SK-N-SH treated with all-trans-retinoic acid at 6 μM for 48 hours (cell line): ENCODE measurements around the gene COL6A3.
A peak's percentile ranks its signal among the peaks of the same experiment; 100 is the strongest.

ENCODE experiments used
- ATAC-seq: fragments of 200-7000 bp; cut with Tn5 transposase; 3 replicates; pipeline ENCODE4 v1.9.1; 2020; ENCODE audit warnings: mild to moderate bottlenecking, moderate library complexity
- ARNTL ChIP-seq: fragments of 450-650 bp; formaldehyde crosslinking; IDR thresholded peaks from 2 replicates; pipeline ENCODE4 v1.5.0; 2020; ENCODE audit warnings: low read depth, mild to moderate bottlenecking, moderate library complexity, borderline replicate concordance
- BACH2 ChIP-seq: fragments of 250-450 bp; sonication (Bioruptor Pico); IDR thresholded peaks from 2 replicates; pipeline ENCODE4 v1.9.0; 2021; ENCODE audit warnings: mild to moderate bottlenecking, borderline replicate concordance
- CREB5 ChIP-seq: fragments of 250-450 bp; sonication (Bioruptor Pico); IDR thresholded peaks from 2 replicates; pipeline ENCODE4 v1.5.1; 2020; ENCODE audit warnings: low read depth, mild to moderate bottlenecking, moderate library complexity
- CSDC2 ChIP-seq: fragments of 250-450 bp; sonication (Bioruptor Pico); IDR thresholded peaks from 2 replicates; pipeline ENCODE4 v1.5.0; 2020; ENCODE audit warnings: mild to moderate bottlenecking, moderate library complexity
- CSRNP3 ChIP-seq: fragments of 250-450 bp; sonication (Bioruptor Pico); IDR thresholded peaks from 2 replicates; pipeline ENCODE4 v1.5.1; 2021; ENCODE audit warnings: mild to moderate bottlenecking, moderate library complexity
- ESRRG ChIP-seq: fragments of 250-450 bp; sonication (Bioruptor Pico); IDR thresholded peaks from 2 replicates; pipeline ENCODE4 v1.6.1; 2021; ENCODE audit warnings: mild to moderate bottlenecking
- GLIS3 ChIP-seq: fragments of 250-450 bp; sonication (Bioruptor Pico); IDR thresholded peaks from 2 replicates; pipeline ENCODE4 v1.5.0; 2020; ENCODE audit warnings: mild to moderate bottlenecking, moderate library complexity
- ISL1 ChIP-seq: fragments of 250-450 bp; sonication (Bioruptor Pico); IDR thresholded peaks from 2 replicates; pipeline ENCODE4 v2.1.2; 2022; ENCODE audit warnings: mild to moderate bottlenecking, moderate library complexity
- PATZ1 ChIP-seq: fragments of 250-450 bp; sonication (Bioruptor Pico); IDR thresholded peaks from 2 replicates; pipeline ENCODE4 v1.8.0; 2020; ENCODE audit warnings: mild to moderate bottlenecking, moderate library complexity, borderline replicate concordance
- POU6F1 ChIP-seq: fragments of 250-450 bp; sonication (Bioruptor Pico); IDR thresholded peaks from 2 replicates; pipeline ENCODE4 v1.8.0; 2021; ENCODE audit warnings: low read depth, mild to moderate bottlenecking, moderate library complexity, borderline replicate concordance
- RARB ChIP-seq: fragments of 250-450 bp; sonication (Bioruptor Pico); IDR thresholded peaks from 2 replicates; pipeline ENCODE4 v1.8.0; 2021; ENCODE audit warnings: mild to moderate bottlenecking, moderate library complexity
- TCF4 ChIP-seq: fragments of 250-450 bp; sonication (Bioruptor Pico); IDR thresholded peaks from 2 replicates; pipeline ENCODE4 v1.8.0; 2021; ENCODE audit warnings: mild to moderate bottlenecking, moderate library complexity, borderline replicate concordance
- TOX ChIP-seq: fragments of 250-450 bp; sonication (Bioruptor Pico); IDR thresholded peaks from 2 replicates; pipeline ENCODE4 v1.8.0; 2021; ENCODE audit warnings: mild to moderate bottlenecking, moderate library complexity, borderline replicate concordance
- TSHZ2 ChIP-seq: fragments of 250-450 bp; sonication (Bioruptor Pico); IDR thresholded peaks from 2 replicates; pipeline ENCODE4 v1.5.0; 2020; ENCODE audit warnings: mild to moderate bottlenecking, moderate library complexity
- ZC3H10 ChIP-seq: fragments of 250-450 bp; sonication (Bioruptor Pico); IDR thresholded peaks from 2 replicates; pipeline ENCODE4 v1.5.1; 2021; ENCODE audit warnings: mild to moderate bottlenecking, moderate library complexity
- ZFP30 ChIP-seq: fragments of 450-650 bp; formaldehyde crosslinking; IDR thresholded peaks from 2 replicates; pipeline ENCODE4 v1.5.0; 2022; ENCODE audit warnings: mild to moderate bottlenecking, moderate library complexity
- ZNF565 ChIP-seq: fragments of 450-650 bp; formaldehyde crosslinking; conservative IDR thresholded peaks from 2 replicates; pipeline ENCODE4 v1.5.0; 2020; ENCODE audit warnings: low read depth, mild to moderate bottlenecking, moderate library complexity
- ZNF8 ChIP-seq: fragments of 450-650 bp; formaldehyde crosslinking; IDR thresholded peaks from 2 replicates; pipeline ENCODE4 v1.5.0; 2020; ENCODE audit warnings: mild to moderate bottlenecking, moderate library complexity

The COL6A3 gene

GRCh38 chr2:237413777-237414661 lies at the start of gene COL6A3:
TSS of gene COL6A3 (minus strand) at chr2:237414164. CDS start at chr2:237396817, 17,347 bp downstream.
- ATAC-seq = no peak
- TF ChIP-seq ZFP30 (no peak), ZNF565 (CRISPR knock-in tag) (no peak), CSRNP3 (CRISPR knock-in tag) (no peak), ESRRG (CRISPR knock-in tag) (no peak), TOX (no peak), POU6F1 (CRISPR knock-in tag) (no peak), ISL1 (no peak), TSHZ2 (CRISPR knock-in tag) (no peak), GLIS3 (CRISPR knock-in tag) (no peak), CREB5 (CRISPR knock-in tag) (no peak), BACH2 (no peak), ARNTL (no peak)
- TF ChIP-seq, all 23 proteins: peak for 0

- TF ChIP-seq CSDC2 (CRISPR knock-in tag) (no peak), POU6F1 (CRISPR knock-in tag) (no peak), GLIS3 (CRISPR knock-in tag) (no peak), RARB (no peak), ZNF565 (CRISPR knock-in tag) (no peak), ZC3H10 (CRISPR knock-in tag) (no peak), ZNF8 (CRISPR knock-in tag) (no peak), ESRRG (CRISPR knock-in tag) (no peak), PATZ1 (CRISPR knock-in tag) (no peak), TCF4 (CRISPR knock-in tag) (no peak)
- peak; percentile 68; the same call in 2 of the 3 replicates for ATAC-seq
Measured at GRCh38 chr2:237459741-237460174, 45.8 kb upstream of the COL6A3 start.
